A673 (cell line): Measurements from ENCODE around the gene ZBTB24. TPM values are rescaled to one million over a fixed set of nuclear protein-coding genes. Genes with fewer than 3 reads are reported as not detected.

ENCODE experiments used
- BruUV-seq: library from RNA; stranded (reverse); fragments of 400-500 nt; replicated peaks from 2 replicates; lab custom pipeline; 2021; lab: Mats Ljungman, UMichigan
- CTCF ChIA-PET: fragments of 300-600 bp; sonication (Branson Sonifier 250); formaldehyde crosslinking; loops from one replicate; lab custom pipeline; 2022; ENCODE audit warnings: antibody characterized with exemption; lab: Charles Lee
- POLR2A ChIA-PET: fragments of 300-600 bp; sonication (Branson Sonifier 250); formaldehyde crosslinking; loops from one replicate; lab custom pipeline; 2022; ENCODE audit warnings: antibody characterized with exemption; ENCODE audit not compliant: low non-redundant PET; lab: Charles Lee
- DNase-seq: peaks from one replicate; pipeline ENCODE4 v3.0.0-alpha.2; 2015; ENCODE audit warnings: low spot score
- H3K27ac ChIP-seq: fragments of 200-600 bp; sonication (generic); 2 replicates; pipeline ENCODE4 v1.5.1; 2016; ENCODE audit warnings: mixed run types, low read depth, mild to moderate bottlenecking, mixed read lengths, antibody characterized with exemption, low read length; ENCODE audit not compliant: poor library complexity, severe bottlenecking
- H3K27me3 ChIP-seq: fragments of 200-600 bp; sonication (generic); replicated peaks from 2 replicates; pipeline ENCODE4 v1.6.1; 2017; ENCODE audit warnings: mixed run types, low read depth, mild to moderate bottlenecking, mixed read lengths, antibody characterized with exemption, low read length; ENCODE audit not compliant: insufficient read depth, poor library complexity
- H3K36me3 ChIP-seq: fragments of 200-600 bp; sonication (generic); 2 replicates; pipeline ENCODE4 v1.6.1; 2016; ENCODE audit warnings: mixed run types, mild to moderate bottlenecking, mixed read lengths, antibody characterized with exemption, low read length; ENCODE audit not compliant: insufficient read depth, poor library complexity, severe bottlenecking
- H3K4me1 ChIP-seq: fragments of 200-600 bp; sonication (generic); 2 replicates; pipeline ENCODE4 v1.6.1; 2017; ENCODE audit warnings: mixed run types, mild to moderate bottlenecking, mixed read lengths, antibody characterized with exemption, low read length; ENCODE audit not compliant: insufficient read depth, poor library complexity, severe bottlenecking
- H3K4me3 ChIP-seq: fragments of 200-600 bp; sonication (generic); 2 replicates; pipeline ENCODE4 v1.5.1; 2016; ENCODE audit warnings: low read depth, mixed run types, mild to moderate bottlenecking, mixed read lengths, low read length; ENCODE audit not compliant: poor library complexity, severe bottlenecking
- H3K9me3 ChIP-seq: fragments of 200-600 bp; sonication (generic); 2 replicates; pipeline ENCODE4 v1.6.1; 2016; ENCODE audit warnings: mixed run types, low read depth, mild to moderate bottlenecking, mixed read lengths, antibody characterized with exemption, low read length; ENCODE audit not compliant: poor library complexity, severe bottlenecking
- CTCF ChIP-seq: fragments of 300-800, 200-600 bp; sonication (generic); conservative IDR thresholded peaks from 2 replicates; pipeline ENCODE4 v1.5.1; 2017; ENCODE audit warnings: low read depth, mild to moderate bottlenecking, antibody characterized with exemption, low read length, moderate library complexity, mixed read lengths
- EZH2 ChIP-seq: fragments of 200-600 bp; sonication (generic); IDR thresholded peaks from 2 replicates; pipeline ENCODE4 v1.6.1; 2017; ENCODE audit warnings: borderline replicate concordance, low read depth, mild to moderate bottlenecking, mixed read lengths, antibody characterized with exemption, low read length; ENCODE audit not compliant: poor library complexity, severe bottlenecking
- intact Hi-C: fragments of 100-400 bp; cut with micrococcal nuclease; formaldehyde crosslinking; loops from one replicate; pipeline ENCODE4 v1.10.0; 2022; ENCODE audit not compliant: unreplicated experiment
- total RNA-seq: library from RNA; stranded (reverse); gene quantifications from 2 replicates; pipeline ENCODE4 v1.2.3, GENCODE V29; 2021

The ZBTB24 gene
- total RNA-seq, 1 experiment from 2014 or later = 15.5 TPM

- H3K27ac ChIP-seq = no peak overlapping the region
- BruUV-seq = no TSS peak
- TF ChIP-seq CTCF = no peak
- TF ChIP-seq EZH2 = no peak
- H3K36me3 ChIP-seq = no peaks in the 10 kb centered on the region
- intact Hi-C loops = no loop called here
- CTCF ChIA-PET = no interaction called here
- no peak overlapping the region for H3K4me3 ChIP-seq
- DNase-seq = no peak
- no peaks in the 10 kb centered on the region for H3K9me3 ChIP-seq
- peaks cover 19% of the 10 kb centered on the region for H3K4me1 ChIP-seq
- POLR2A ChIA-PET = no interaction called here
- H3K27me3 ChIP-seq = no peaks in the 10 kb centered on the region
Measured at GRCh38 chr6:109452181-109452580, 30.8 kb downstream of the ZBTB24 start.

- intact Hi-C loops = no loop called here
- TF ChIP-seq CTCF = no peak
- TF ChIP-seq EZH2 = no peak
- no peaks in the 10 kb centered on the region for H3K9me3 ChIP-seq
- ChIA-PET POLR2A (no interaction called here), CTCF (no interaction called here)
- no peaks in the 10 kb centered on the region for H3K27me3 ChIP-seq
- DNase-seq = no peak
- H3K27ac ChIP-seq = no peak overlapping the region
- no peak overlapping the region for H3K4me3 ChIP-seq
- peaks cover 12% of the 10 kb centered on the region for H3K4me1 ChIP-seq
- H3K36me3 ChIP-seq = no peaks in the 10 kb centered on the region
- no TSS peak for BruUV-seq
Measured at GRCh38 chr6:109451376-109451775, 31.6 kb downstream of the ZBTB24 start.

GRCh38 chr6:109450801-109451200, 32.2 kb downstream of the ZBTB24 start:
- Histone ChIP-seq H3K36me3 (no peaks in the 10 kb centered on the region), H3K9me3 (no peaks in the 10 kb centered on the region), H3K27me3 (no peaks in the 10 kb centered on the region), H3K4me1 (peaks cover 9% of the 10 kb centered on the region), H3K27ac (no peak overlapping the region), H3K4me3 (no peak overlapping the region)
- CTCF ChIA-PET = no interaction called here
- TF ChIP-seq CTCF (no peak), EZH2 (no peak)
- intact Hi-C loops = no loop called here
- POLR2A ChIA-PET = no interaction called here
- BruUV-seq = no TSS peak
- DNase-seq = no peak
